ENCODE data around the gene INMT.

Gene INMT

GRCh38 chr7:30754315-30754877, 2.5 kb downstream of the INMT start:
- no peak for DNase-seq

DNA sequence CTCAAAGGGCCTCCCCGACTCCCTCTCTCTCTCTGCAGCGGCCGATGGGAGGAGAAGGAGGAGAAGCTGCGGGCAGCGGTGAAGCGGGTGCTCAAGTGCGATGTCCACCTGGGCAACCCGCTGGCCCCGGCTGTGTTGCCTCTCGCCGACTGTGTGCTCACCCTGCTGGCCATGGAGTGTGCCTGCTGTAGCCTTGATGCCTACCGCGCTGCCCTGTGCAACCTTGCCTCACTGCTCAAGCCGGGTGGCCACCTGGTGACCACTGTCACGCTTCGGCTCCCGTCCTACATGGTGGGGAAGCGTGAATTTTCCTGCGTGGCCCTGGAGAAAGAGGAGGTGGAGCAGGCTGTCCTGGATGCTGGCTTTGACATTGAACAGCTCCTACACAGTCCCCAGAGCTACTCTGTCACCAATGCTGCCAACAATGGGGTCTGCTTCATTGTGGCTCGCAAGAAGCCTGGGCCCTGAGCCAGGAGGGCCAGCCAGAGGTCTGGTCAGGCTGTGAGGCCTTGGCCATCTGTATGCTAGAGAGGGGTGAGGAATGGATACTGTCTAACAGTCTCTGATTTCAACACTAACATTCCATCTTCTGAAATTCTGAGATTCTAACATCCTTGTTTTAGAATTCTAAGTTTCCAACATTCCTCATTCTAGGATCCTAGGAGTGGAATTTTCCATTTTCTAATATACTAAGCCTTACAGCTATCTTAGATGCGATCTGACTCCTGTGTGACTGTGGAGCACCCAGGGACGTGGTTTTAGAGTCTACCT, 3.6 kb downstream of the INMT start:
- DNase-seq: no peak

DNA sequence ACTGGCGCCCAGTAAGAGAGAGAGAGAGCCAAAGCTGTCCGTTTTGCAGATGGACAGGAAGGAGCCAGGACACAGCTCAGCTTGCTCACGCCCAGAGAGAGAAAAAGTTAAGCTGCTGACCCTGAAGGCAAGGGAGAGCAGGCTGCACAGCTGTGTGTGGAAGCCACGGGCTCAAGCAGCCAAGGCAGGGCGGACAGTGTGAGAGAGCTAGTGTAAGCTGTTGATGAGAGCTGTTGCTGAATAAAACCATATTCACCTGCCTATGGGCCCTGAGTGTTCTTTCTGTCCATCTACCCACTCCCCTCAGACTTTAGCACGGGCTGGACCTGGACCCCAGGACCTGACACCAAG, 5.4 kb downstream of the INMT start:
- DNase-seq: no peak

- DNase-seq: no peak
Measured at GRCh38 chr7:30760514-30761213, 8.7 kb downstream of the INMT start.

DNA sequence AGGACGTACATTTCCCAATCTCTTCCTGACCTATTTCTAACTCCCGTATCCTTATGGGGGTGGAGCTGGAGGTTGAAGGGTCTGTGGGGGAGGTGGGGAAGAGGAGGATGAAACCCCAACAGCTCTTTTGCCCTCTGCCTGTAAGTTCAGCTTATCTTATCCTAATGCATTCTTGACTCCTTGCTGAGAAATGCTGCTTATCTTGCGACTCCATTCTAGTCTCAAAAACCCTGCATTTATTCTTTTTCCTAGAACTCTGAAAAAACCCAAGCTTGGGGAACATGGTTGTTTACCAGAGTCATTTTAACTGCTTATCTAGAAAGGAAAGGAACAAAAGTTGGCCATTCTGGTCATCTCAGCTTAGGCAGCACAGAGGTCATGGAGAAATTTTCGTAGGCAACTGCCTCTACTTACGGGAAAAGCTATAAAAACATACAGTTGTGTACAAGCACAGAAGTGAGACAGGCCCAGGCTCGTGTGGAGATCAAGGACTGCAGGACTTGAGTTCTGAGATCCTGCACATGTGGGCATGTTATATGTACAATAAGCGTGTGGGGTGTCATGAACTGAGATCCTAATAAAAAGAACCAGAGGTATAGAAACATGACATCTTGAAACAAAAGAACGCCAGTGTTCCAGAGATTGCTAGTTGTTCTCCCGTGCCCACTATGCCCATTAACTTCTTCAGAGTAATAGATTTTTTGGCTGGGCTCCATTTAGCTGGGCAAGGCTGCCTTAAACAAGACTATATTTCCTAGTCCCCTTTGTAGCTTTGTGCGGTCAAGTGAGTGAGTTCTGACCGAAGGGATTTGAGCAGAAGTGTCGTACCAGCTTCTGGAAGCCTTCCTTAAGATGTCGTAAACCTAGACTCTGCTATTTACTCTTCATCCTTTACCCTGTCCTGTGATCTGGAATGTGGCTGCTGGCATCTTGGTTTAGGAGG, 9.6 kb downstream of the INMT start:
- DNase-seq: no peak

GRCh38 chr7:30764030-30764975, 12.4 kb downstream of the INMT start:
- no peak for DNase-seq

DNA sequence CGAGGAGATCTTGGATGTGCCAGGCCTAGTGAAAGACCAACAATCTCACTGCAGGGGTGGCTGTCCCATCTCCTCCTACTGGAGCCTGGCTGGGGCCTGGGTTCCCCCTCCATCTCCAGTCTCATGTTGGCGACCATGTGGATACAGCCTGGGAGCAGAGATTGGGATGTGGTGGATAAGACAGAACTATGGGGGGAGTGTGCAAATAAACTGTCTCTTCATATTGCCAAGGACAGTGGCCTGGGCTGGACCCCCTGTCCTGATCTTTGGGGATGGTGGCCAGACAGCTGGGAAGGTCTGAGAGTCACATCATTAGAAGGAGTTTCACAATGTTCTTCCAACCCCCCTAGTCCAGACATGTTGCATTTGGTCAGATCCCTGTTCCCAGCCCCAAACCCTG, 13.5 kb downstream of the INMT start:
- no peak for DNase-seq

- no peak for DNase-seq
Measured at GRCh38 chr7:30770845-30771173, 18.9 kb downstream of the INMT start.

GRCh38 chr7:30771174-30771879, 19.4 kb downstream of the INMT start, which contains the start of gene MINDY4:
TSS of gene MINDY4 (plus strand) at chr7:30771417. CDS start at chr7:30771494, 77 bp downstream.
- peak; percentile 74 for DNase-seq

- no peak for DNase-seq
Measured at GRCh38 chr7:30771880-30772425, 20.0 kb downstream of the INMT start.

DNA sequence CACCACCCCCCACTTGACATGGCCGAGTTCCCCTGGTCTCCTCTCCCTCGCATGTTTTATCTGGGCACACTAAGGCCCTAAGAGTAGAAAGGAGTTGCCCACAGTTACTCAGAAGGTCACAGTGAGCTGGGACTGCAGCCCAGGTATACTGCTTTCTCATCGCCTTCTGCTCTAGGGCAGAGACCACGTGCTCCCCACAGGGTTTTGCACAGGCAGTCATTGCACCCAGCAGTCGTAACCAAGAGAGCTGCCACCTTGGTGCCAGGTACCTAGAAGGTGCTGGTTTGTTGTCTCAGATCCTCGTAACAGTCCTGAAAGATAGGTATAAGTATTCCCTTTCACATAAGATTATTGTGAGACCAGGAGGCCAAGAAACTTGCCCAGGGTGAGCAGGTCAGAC, 21.0 kb downstream of the INMT start:
- no peak for DNase-seq

DNA sequence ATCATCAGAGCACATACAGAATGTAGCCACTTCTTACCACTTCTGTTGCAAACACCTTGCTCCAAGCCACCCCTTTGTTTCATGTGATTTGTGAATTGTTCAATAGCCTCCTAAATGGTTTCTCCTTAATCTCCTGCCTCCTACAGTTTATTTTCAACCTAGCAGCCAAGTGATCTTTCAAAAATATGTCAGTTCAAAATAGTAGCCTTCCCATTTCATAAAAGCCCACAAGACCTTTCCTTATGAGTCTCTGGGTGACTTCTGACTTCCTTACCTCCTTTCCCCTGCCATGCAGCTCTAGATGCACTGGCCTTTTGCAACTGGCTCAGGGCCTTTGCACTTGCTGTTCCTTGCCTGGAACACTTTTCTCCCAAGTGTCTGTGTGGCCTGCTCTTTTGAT, 24.1 kb downstream of the INMT start:
- DNase-seq: no peak

DNA sequence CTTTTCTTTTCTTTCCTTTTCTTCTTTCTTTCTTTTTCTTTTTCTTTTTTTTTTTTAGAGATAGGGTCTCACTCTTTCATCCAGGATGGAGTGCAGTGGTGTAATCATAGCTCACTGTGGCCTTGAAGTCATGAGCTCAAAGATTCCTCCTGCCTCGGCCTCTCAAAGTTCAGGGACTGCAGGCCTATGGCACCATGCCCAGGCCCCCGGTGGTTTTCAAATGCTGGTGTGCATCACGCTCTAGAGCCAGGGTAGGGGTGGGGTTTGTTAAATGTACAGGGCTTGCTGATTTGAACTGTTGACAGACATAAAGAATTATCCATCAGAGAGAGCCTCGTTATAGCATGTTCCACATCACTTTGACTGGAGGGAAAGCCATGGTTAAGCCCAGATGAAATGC, 25.0 kb downstream of the INMT start:
- no peak for DNase-seq

DNA sequence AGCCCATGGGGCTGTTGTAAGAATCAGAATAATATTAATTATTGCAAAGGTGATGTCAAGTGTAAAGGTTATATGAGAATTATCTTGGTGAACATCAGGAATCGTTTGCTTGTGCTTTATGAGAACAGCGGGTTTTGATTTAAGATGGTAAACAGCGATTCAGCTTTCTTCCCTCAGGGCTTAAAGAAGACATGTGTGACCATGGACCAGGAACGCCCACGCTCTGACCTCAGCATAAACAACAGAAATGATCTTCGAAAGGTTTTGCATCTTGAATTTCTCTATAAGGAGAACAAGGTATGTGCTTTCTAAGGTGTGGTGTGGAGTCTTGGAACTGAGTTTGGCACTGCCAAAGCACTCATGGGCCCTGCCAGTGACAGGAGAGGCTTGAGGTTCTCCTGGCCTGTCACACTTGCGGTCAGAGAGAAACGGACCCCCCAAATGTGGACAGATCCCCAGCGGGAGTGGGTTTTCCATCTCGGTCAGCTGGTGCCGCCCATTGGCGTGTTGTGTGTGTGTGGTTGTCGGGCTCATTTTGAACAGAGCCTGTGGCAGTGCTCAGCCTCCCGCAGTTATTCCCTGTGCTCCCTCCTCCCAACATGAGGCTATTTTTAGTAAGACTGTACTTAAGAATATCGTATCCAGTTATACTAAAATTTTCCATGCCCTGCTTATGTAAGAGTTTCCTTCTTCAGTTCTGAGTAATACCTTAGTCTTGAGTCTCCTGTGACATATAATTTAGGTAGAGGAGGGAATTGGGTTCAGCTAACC, 26.5 kb downstream of the INMT start:
- DNase-seq: no peak

DNA sequence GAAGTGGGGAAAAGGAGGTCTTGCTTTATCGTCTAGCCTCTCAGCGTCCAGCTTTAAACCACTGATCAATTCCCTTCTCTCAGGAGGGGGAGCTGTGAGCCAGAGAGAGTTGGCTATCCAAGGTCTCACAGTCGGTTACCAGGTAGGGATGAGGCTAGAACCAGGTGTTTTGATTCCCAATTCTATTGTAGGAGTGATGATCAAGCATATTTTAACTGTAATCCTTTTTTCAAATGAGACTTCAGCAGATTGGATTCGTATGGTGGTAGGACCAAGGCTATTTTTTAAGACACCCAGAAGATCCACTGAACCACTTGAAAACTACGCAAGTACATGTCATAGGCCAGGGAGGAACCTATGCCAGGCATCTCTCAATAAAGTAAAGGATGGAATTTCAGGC, 27.6 kb downstream of the INMT start:
- no peak for DNase-seq

DNA sequence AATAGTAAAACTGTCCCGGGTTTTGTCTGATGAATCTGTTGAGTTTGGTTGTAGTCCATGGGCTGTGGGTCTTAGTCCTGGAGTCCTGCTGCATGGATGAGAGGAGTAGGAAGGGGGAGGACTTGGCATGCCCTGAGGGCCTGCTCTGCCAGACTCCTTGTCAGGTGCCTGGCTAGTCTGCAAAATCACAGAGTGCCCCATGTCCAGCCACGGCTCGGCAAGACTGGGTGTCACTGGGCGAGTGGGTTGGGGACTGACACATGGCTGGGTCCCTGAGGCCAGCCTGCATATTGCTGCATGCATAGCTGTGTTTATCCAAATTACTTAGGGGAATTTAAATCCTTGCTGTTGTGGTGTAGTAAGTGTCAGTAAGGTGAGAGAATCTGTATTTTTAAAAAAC, 29.0 kb downstream of the INMT start:
- DNase-seq: no peak

DNA sequence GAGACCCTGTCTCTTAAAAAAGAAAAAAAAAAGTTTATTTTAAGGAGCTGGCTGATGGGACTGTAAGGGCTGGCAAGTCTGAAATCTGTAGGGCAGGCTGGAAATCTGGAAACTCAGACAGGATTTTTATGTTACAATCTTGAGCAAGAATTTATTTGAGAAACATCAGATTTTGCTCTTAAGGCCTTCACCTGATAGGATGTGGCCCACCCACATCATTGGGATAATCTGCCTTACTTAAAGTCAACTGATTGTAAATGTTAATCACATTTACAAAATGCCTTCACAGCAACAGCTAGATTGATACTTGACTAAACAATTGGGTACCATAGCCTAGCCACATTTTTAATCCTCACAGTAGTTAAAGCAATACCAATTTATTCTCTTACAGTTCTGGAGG, 30.8 kb downstream of the INMT start:
- no peak for DNase-seq

GRCh38 chr7:30785786-30786185, 33.9 kb downstream of the INMT start:
- DNase-seq: no peak

DNA sequence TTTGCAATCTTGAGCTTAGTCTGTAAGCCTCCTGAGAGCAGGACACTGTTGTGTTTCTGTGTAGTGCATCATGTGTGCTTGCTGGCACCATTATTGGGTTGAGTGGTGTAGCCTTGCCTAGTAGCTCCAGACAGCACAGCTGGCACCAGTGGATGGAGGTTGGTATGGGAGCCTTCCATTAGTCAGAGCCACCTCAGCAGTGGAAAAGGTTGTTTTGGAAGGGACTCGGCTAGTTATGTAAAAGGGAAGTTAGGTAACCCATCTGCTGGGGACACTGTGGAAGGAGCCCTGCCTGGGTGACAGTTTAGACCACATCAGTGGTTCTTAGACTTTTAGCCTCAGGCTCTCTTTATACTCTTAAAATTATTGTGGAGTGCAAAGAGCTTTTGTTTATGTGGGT, 35.6 kb downstream of the INMT start:
- DNase-seq: no peak

DNA sequence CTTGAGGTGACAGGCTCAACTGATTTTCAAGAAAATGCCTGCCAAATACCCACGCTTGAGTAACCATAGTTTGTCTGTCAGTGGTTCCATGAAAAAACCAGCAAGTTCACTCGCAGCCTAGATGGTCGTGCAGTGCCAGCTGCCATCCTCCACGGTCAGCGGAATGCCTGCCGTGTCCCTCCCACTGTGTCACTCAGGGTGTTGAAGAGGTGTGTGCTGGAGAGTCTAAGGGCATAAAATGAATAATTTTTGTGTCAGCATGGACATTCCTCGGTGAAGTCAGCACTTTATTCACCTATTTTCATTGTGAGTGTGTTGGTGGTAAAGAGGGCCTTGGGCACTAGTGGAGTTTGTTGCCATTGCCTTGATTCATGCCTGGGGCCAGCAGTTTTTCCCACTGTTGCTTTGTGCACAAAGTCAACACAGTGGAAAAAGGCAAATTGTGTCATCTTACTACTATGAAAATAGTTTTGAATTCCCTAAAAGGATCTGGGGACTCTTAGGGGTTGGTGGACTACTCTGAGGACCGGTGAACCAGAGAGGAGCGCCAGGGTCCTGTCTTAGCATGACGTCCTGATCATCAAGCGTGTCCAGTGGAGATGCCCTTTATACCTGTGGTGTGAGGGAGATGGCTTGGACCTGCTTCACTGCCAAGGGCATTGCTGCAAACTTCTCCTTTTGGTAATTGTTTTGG, 36.9 kb downstream of the INMT start:
- DNase-seq: no peak
